PC-3 (cell line): ENCODE measurements around the gene UBE3D. TPM values are rescaled to one million over a fixed set of nuclear protein-coding genes. Genes with fewer than 3 reads are reported as not detected.

Source experiments
- ATAC-seq: fragments of 200-7000 bp; cut with Tn5 transposase; 2 replicates; pipeline ENCODE4 v1.9.1; 2020; ENCODE audit warnings: mild to moderate bottlenecking, moderate library complexity
- BruUV-seq: library from RNA; stranded (reverse); fragments of 400-500 nt; replicated peaks from 2 replicates; lab custom pipeline; 2021; lab: Mats Ljungman, UMichigan
- CTCF ChIA-PET: fragments of 300-600 bp; sonication (Branson Sonifier 250); formaldehyde crosslinking; loops from one replicate; lab custom pipeline; 2022; ENCODE audit warnings: antibody characterized with exemption; lab: Charles Lee
- POLR2A ChIA-PET: fragments of 300-600 bp; sonication (Branson Sonifier 250); formaldehyde crosslinking; loops from one replicate; lab custom pipeline; 2022; ENCODE audit warnings: antibody characterized with exemption; ENCODE audit not compliant: unreplicated experiment; lab: Charles Lee
- DNase-seq: peaks from one replicate; pipeline ENCODE4 v3.0.0-alpha.2; 2015
- H2AFZ ChIP-seq: fragments of 300-600 bp; sonication (generic); 2 replicates; pipeline ENCODE4 v1.6.0; 2016; ENCODE audit warnings: antibody characterized with exemption, low read length
- H3F3A ChIP-seq: fragments of 300-600 bp; sonication (generic); one replicate; pipeline ENCODE4 v1.6.0; 2017; ENCODE audit warnings: antibody characterized with exemption, low read length, control low read depth, mild to moderate bottlenecking; ENCODE audit not compliant: unreplicated experiment
- H3K27ac ChIP-seq: fragments of 300-600 bp; sonication (generic); 2 replicates; pipeline ENCODE4 v1.5.1; 2016; ENCODE audit warnings: mild to moderate bottlenecking, low read length
- H3K27me3 ChIP-seq: fragments of 300-600 bp; sonication (generic); 2 replicates; pipeline ENCODE4 v1.6.1; 2016; ENCODE audit warnings: low read length, mixed read lengths
- H3K36me3 ChIP-seq: fragments of 300-600 bp; sonication (generic); 2 replicates; pipeline ENCODE4 v1.6.1; 2016; ENCODE audit warnings: low read depth, mixed run types, low read length, mixed read lengths
- H3K4me1 ChIP-seq: fragments of 300-600 bp; sonication (generic); 2 replicates; pipeline ENCODE4 v1.5.1; 2016; ENCODE audit warnings: low read length; ENCODE audit not compliant: insufficient read depth
- H3K4me2 ChIP-seq: fragments of 300-600 bp; sonication (generic); 2 replicates; pipeline ENCODE4 v1.6.0; 2016; ENCODE audit warnings: low read length
- H3K4me3 ChIP-seq: fragments of 300-600 bp; sonication (generic); 2 replicates; pipeline ENCODE4 v1.5.1; 2016; ENCODE audit warnings: mild to moderate bottlenecking, low read length, mixed read lengths
- H3K79me2 ChIP-seq: fragments of 300-600 bp; sonication (generic); 2 replicates; pipeline ENCODE4 v1.6.1; 2017; ENCODE audit warnings: low read length, mixed read lengths
- H3K9ac ChIP-seq: fragments of 300-600 bp; sonication (generic); 2 replicates; pipeline ENCODE4 v1.6.0; 2016; ENCODE audit warnings: mild to moderate bottlenecking, low read length
- H3K9me2 ChIP-seq: fragments of 300-600 bp; sonication (generic); replicated peaks from 2 replicates; pipeline ENCODE4 v1.6.1; 2016; ENCODE audit warnings: mixed run types, low read length, mixed read lengths
- H3K9me3 ChIP-seq: fragments of 300-600 bp; sonication (generic); 2 replicates; pipeline ENCODE4 v1.6.1; 2016; ENCODE audit warnings: low read length, mixed read lengths
- H4K20me1 ChIP-seq: fragments of 300-600 bp; sonication (generic); 2 replicates; pipeline ENCODE4 v1.6.1; 2016; ENCODE audit warnings: low read length, mixed read lengths
- CTCF ChIP-seq: fragments of 300-600 bp; sonication (generic); conservative IDR thresholded peaks from 2 replicates; pipeline ENCODE4 v1.5.1; 2017; ENCODE audit warnings: antibody characterized with exemption, low read depth, mild to moderate bottlenecking, low read length
- EZH2 ChIP-seq: fragments of 300-600 bp; sonication (generic); IDR thresholded peaks from one replicate; pipeline ENCODE4 v1.6.1; 2017; ENCODE audit warnings: antibody characterized with exemption, mild to moderate bottlenecking, low read length; ENCODE audit not compliant: unreplicated experiment
- EZH2phosphoT487 ChIP-seq: fragments of 300-600 bp; sonication (generic); IDR thresholded peaks from 2 replicates; pipeline ENCODE4 v1.6.1; 2018; ENCODE audit warnings: mild to moderate bottlenecking, antibody characterized with exemption, low read length, borderline replicate concordance
- intact Hi-C: fragments of 100-400 bp; cut with micrococcal nuclease; formaldehyde crosslinking; loops from 2 replicates; pipeline ENCODE4 v1.9.0; 2023
- total RNA-seq: library from RNA; depleted of rRNA; stranded (reverse); fragments of >200 nt; gene quantifications from 2 replicates; pipeline ENCODE4 v1.2.3, GENCODE V29; 2014

Gene UBE3D
- total RNA-seq, 1 experiment from 2014 or later, result 5.0 TPM

GRCh38 chr6:83097675-83098074, 32.0 kb upstream of the UBE3D start:
- intact Hi-C loops, result no loop called here
- TF ChIP-seq EZH2phosphoT487, result no peak
- Histone ChIP-seq H2AFZ (no peak overlapping the region), H3K4me2 (no peak overlapping the region), H3K4me3 (no peak overlapping the region), H3K4me1 (no peaks in the 10 kb centered on the region), H3K27me3 (no peaks in the 10 kb centered on the region), H3K9me2 (no peaks in the 10 kb centered on the region), H3K27ac (no peak overlapping the region), H3K36me3 (no peaks in the 10 kb centered on the region), H3F3A (no peaks in the 10 kb centered on the region), H4K20me1 (no peaks in the 10 kb centered on the region), H3K79me2 (no peaks in the 10 kb centered on the region), H3K9me3 (no peaks in the 10 kb centered on the region), H3K9ac (no peak overlapping the region)
- CTCF ChIA-PET, result no interaction called here
- POLR2A ChIA-PET, result no interaction called here
- DNase-seq (no peak), ATAC-seq (no peak)
- no TSS peak for BruUV-seq

GRCh38 chr6:83097204-83097603, 31.6 kb upstream of the UBE3D start:
- intact Hi-C loops, result no loop called here
- Histone ChIP-seq H3K27ac (no peak overlapping the region), H3K4me3 (no peak overlapping the region), H3K9ac (no peak overlapping the region), H2AFZ (no peak overlapping the region), H3F3A (no peaks in the 10 kb centered on the region), H3K9me3 (no peaks in the 10 kb centered on the region), H3K9me2 (no peaks in the 10 kb centered on the region), H3K79me2 (no peaks in the 10 kb centered on the region), H4K20me1 (no peaks in the 10 kb centered on the region), H3K36me3 (no peaks in the 10 kb centered on the region), H3K4me2 (no peak overlapping the region), H3K4me1 (no peaks in the 10 kb centered on the region), H3K27me3 (no peaks in the 10 kb centered on the region)
- BruUV-seq, result no TSS peak
- POLR2A ChIA-PET, result no interaction called here
- TF ChIP-seq EZH2 (no peak), EZH2phosphoT487 (no peak), CTCF (no peak)
- CTCF ChIA-PET, result no interaction called here
- DNase-seq (no peak), ATAC-seq (no peak)

- H3K4me3 ChIP-seq, result no peak overlapping the region
- no peaks in the 10 kb centered on the region for H4K20me1 ChIP-seq
- H3K4me2 ChIP-seq, result no peak overlapping the region
- DNase-seq, result no peak
- H3F3A ChIP-seq, result no peaks in the 10 kb centered on the region
- ChIA-PET CTCF (no interaction called here), POLR2A (no interaction called here)
- H3K9me2 ChIP-seq, result no peaks in the 10 kb centered on the region
- no peaks in the 10 kb centered on the region for H3K36me3 ChIP-seq
- no peak overlapping the region for H2AFZ ChIP-seq
- no peak for ATAC-seq
- no peaks in the 10 kb centered on the region for H3K79me2 ChIP-seq
- H3K9me3 ChIP-seq, result no peaks in the 10 kb centered on the region
- no peak overlapping the region for H3K27ac ChIP-seq
- no peak for TF ChIP-seq EZH2
- no peak for TF ChIP-seq CTCF
- no peak for TF ChIP-seq EZH2phosphoT487
- intact Hi-C loops, result no loop called here
- H3K27me3 ChIP-seq, result no peaks in the 10 kb centered on the region
- no peaks in the 10 kb centered on the region for H3K4me1 ChIP-seq
- no peak overlapping the region for H3K9ac ChIP-seq
- BruUV-seq, result no TSS peak
Observed at GRCh38 chr6:83096791-83097190, 31.1 kb upstream of the UBE3D start.
